NCI-H2081 treated with DMSO at 0.1 percent for 48 hours (cell line): ENCODE data around the gene GABBR2.

Source experiments
- DNase-seq: peaks from one replicate; lab custom pipeline; 2025; lab: John Stamatoyannopoulos, UW

Gene GABBR2

DNA sequence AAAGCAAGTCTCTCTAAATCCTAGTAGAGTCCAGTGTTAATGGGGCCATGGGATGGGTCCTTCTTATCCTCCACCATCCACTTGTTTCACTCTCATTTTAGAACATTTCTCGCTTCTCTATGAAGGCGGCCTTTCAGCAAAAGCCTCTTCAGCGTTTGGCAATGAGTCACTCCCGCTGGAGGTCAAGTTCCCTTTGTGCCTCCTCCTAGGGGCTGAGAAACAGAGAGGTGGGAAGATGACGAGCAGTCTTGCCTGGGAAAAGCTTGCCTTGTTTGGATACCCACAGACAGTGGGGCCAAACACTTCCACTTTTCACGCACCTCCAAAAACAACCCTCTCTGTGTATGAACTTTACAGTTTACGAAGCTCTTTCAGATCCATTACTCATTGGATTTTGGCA is 168.8 kb downstream of the GABBR2 start:
- DNase-seq: no peak

DNA sequence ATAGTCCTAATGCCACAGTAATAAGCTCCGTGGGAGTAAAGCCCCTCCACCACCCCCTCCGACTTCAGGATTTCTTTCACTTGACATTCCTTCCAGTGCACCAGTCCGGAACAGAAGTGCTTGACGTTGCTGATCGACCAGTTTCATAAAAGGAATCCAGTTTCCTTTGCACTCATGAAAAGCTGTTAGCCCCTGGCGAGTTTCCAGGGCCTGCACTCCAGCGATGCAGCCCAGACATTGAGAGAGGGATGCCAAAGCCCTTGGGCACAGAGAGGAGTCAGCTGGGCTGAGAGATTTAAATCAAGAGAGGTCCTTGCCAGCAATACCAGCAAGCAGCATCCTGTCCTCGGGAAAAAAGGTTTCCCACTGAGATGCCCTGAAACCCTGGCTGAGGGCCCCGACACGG is 170.1 kb downstream of the GABBR2 start:
- DNase-seq: no peak

DNA sequence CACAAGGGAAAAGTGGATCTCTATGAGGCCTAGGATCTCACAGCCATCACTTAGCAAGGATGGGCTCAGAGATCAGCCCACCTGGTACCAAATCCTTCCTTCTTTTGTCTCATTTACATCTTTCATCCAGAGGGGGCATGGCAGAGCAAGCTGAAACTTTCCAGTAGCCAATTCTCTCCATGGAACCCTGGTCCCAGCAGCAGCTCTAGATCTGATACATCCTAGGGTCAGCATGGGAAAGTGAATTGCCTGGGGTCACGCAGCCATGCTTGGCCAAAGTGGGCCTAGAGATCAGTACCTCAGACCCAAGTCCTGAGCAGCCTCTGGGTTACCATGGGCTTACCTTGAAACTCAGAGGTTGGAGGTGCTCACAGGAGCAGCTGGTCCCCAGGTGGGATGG is 170.5 kb downstream of the GABBR2 start:
- no peak for DNase-seq

GRCh38 chr9:98536542-98537173 is 172.1 kb downstream of the GABBR2 start:
- DNase-seq: no peak

DNA sequence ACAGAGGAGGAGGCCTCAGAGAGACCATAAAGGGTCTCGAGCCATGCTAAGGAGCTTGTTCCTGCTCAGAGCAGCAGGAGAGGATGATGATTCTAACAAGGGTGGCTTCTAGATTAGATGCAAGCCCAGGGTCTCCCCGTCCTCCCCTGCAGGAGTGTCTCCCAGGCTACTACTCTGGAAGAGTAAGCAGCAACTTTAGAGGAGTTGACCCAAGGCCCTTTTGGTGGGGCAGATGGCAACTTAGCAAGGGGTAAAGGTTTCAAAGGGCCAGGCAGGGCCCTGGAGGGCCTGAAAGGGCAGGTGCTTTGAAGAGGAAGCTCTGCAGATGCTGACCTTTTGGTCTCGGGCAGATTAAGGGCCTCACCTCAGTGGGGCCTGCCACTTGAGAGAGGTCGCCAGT is 174.9 kb downstream of the GABBR2 start:
- no peak for DNase-seq

DNA sequence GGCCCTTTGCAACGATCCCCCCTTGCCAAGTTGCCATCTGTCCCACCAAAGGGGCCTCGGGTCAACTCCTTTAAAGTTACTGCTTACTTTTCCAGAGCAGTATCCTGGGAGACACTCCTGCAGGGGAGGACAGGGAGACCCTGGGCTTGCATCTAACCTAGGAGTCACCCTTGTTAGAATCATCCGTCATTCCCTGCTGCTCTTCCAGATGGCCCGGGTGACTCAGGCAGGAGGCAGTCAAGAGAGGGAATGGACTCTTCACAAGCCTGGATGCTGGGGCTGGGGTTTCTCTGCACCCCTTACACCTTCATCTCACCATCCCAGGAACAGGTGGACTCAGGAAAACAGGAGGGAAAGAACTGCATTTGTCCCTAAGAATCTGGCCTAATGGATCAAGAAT is 175.6 kb downstream of the GABBR2 start:
- no peak for DNase-seq

- DNase-seq: no peak
These were observed 176.2 kb downstream of the GABBR2 start for GRCh38 chr9:98532574-98532973.

GRCh38 chr9:98532147-98532546 is 176.6 kb downstream of the GABBR2 start:
- no peak for DNase-seq

DNA sequence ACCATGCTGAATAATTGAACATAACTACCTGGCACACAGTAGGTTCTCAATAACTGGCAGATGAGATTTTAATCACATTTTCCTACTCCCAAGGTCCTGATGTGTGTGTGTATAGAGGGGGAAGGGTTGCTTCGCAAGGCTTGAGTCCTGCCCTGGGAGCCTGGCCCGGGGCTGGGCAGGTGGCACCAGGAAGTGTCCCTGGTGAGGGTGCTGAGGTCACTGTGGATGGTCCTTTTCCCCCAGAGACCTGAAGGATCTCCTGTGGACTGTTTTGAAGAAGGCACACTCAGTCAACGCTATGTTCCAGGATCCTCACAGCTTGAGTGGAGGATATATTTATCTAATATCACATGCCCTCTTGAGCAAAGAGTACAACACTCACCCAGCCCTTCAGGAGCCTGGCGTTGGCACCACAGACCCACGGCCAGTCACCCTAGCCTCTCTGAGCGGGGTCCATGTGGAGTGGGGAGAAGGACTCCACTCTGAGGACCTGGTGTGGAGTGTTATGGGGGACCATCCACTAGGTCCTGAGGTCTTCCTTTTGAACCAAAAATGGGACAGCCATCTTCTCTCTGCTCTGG is 177.8 kb downstream of the GABBR2 start:
- DNase-seq: no peak

DNA sequence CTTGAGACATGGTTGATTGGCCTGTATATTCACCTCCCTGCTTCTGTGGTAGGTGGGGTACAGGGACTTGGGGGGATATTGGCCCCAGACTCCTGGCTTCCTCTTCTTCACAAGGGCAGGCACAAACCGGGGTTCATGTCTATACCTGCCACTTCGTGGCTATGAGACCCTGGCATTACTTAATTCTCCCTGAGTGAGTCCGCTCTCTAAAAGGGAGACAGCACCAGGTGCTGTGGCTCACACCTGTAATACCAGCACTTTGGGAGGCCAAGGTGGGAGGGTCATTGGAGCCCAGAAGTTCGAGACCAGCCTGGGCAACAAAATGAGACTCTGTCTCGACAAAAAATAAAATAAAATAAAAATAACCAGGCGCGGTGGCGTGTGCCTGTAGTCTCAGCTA is 178.5 kb downstream of the GABBR2 start:
- DNase-seq: no peak

DNA sequence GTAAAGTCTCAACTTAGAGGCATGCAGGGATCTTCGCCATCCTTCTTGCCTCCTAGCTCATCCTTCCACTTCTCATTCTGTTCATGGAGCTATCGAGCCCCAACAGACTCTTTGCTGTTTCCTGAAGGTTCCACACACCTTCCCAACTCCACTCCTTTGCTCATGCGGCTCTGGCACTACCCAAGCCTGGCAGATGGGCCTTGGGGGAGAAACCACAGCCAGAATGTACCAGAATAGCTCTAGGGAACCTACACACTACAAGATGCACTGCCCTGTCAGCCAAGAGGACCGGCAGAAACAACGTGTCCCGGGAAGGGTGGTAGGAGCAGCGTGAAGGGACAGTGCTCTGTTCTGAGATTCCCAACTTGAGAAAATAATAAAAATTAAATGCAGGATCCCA is 178.9 kb downstream of the GABBR2 start:
- no peak for DNase-seq

GRCh38 chr9:98523231-98523901 is 185.4 kb downstream of the GABBR2 start:
- no peak for DNase-seq

DNA sequence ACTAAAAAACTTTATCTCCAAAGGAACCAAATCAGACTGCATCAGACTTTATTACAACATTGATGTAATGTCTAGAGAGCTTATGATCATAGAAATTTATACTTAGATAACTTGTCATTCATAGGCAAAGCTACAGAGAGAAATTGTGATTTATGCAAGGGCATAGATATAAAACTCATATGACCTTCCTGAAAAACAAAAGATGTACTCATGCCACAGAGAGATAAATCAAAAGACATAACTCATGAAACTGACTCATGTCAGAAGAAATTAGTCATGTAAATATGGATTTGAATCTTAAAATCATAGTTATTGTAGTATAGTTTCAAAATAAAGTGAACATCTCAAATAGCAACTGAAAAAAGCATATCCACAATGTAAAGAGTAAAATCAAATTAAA is 186.2 kb downstream of the GABBR2 start:
- no peak for DNase-seq

DNA sequence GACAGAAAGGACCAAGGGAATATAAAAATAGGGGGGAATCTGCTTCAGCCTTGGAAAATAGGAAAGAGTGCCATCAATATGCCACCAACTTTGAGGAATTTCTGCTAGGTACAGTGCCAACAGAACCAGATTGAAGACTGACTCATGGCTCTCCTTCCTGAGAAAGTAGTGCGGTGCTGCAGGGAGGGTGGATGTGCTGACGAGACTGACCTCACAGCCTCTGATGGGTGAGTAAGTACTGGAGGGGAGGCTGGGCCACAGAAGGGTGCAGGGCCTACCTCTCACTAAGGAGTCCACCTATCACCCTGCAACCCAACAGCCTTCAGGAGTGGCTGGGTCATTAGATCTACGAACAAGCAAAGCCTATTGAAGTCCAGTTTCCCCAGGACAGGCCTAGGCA is 187.6 kb downstream of the GABBR2 start:
- DNase-seq: no peak

DNA sequence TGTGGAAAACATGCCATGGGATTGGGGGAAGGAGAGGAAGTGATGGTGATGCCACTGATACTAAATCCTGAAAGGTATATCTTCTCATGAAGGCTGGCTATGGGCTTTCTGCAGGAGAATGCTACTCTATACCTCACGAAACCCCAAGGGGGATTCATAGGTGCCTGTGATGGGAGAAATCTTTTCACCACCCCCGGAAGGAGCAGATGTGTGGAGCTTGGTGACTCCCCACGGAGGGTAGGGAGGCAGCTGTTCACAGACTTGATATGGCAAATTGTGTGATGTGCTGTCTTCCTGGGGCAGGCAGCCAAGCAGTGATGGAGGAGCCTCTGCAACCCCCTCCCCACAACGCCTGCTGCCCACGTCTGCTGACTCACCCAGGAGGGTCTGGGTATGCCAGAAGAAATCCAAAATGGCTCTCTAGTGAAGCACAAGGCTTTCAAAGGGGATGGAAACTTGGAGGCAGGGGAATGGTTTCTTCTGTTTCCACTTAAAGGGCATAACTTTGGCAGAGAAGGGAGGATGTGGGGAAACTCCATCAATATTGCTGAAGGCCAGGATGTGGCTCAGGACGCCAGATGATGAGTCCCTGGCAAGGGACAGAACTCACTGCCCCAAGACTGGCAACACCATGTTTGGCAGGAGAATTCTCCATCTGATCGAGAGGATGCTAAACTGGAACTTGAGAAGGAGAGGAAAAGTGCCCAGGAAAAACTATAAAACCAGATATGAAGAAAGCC is 188.3 kb downstream of the GABBR2 start:
- no peak for DNase-seq

- no peak for DNase-seq
These were observed 189.1 kb downstream of the GABBR2 start for GRCh38 chr9:98519641-98520040.

- DNase-seq: no peak
These were observed 190.2 kb downstream of the GABBR2 start for GRCh38 chr9:98518556-98518955.

DNA sequence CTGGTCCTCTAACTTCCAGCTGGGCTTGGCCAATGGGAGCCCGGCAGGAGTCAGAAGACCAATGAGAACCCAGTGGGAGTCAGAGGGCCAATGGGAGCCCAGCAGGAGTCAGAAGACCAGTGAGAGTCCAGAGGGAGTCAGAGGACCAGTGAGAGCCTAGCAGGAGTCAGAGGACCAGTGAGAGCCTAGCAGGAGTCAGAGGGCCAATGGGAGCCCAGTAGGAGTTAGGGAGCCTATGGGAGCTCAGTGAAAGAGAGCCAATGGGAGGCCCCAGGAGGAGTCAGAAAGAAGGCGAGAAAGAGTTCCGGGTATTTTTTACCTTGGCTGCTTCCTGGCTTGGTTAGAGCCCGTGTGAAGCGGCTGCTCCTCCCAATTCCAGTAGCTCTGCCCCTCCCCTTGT is 191.0 kb downstream of the GABBR2 start:
- DNase-seq: no peak

- DNase-seq: no peak
These were observed 191.7 kb downstream of the GABBR2 start for GRCh38 chr9:98516897-98517503.

GRCh38 chr9:98516205-98516896 is 192.4 kb downstream of the GABBR2 start:
- no peak for DNase-seq

- DNase-seq: no peak
These were observed 193.1 kb downstream of the GABBR2 start for GRCh38 chr9:98515506-98516204.
